Activated CD8-positive, alpha-beta T cell treated with anti-CD3 and anti-CD28 coated beads for 36 hours (primary cell): ENCODE measurements around the gene LRSAM1. TPM values are rescaled to one million over a fixed set of nuclear protein-coding genes. Genes with fewer than 3 reads are reported as not detected.

Experiments used
- ATAC-seq: fragments of 200-7000 bp; cut with Tn5 transposase; one replicate; pipeline ENCODE4 v1.10.0; 2021; ENCODE audit warnings: mild to moderate bottlenecking, moderate library complexity
- CTCF ChIA-PET: fragments of 350-600 bp; sonication (Branson Sonifier 250); formaldehyde crosslinking; loops from one replicate; lab custom pipeline; 2021; ENCODE audit warnings: antibody characterized with exemption; lab: Charles Lee
- POLR2A ChIA-PET: fragments of 350-600 bp; sonication (Branson Sonifier 250); formaldehyde crosslinking; loops from one replicate; lab custom pipeline; 2021; ENCODE audit warnings: antibody characterized with exemption; lab: Charles Lee
- DNase-seq: peaks from one replicate; pipeline ENCODE4 v3.0.0-alpha.2; 2020
- H3K27ac Mint-ChIP-seq: one replicate; pipeline ENCODE4 v1.8.0; 2021; ENCODE audit warnings: mild to moderate bottlenecking, mixed read lengths
- H3K27me3 Mint-ChIP-seq: one replicate; pipeline ENCODE4 v1.8.0; 2021; ENCODE audit warnings: mixed read lengths
- H3K36me3 Mint-ChIP-seq: one replicate; pipeline ENCODE4 v1.8.0; 2021; ENCODE audit warnings: low read depth, mixed read lengths
- H3K4me1 Mint-ChIP-seq: one replicate; pipeline ENCODE4 v1.8.0; 2021; ENCODE audit warnings: low read depth, mixed read lengths
- H3K4me3 Mint-ChIP-seq: one replicate; pipeline ENCODE4 v1.8.0; 2021; ENCODE audit warnings: mild to moderate bottlenecking, moderate library complexity, mixed read lengths
- H3K9me3 Mint-ChIP-seq: one replicate; pipeline ENCODE4 v1.8.0; 2021; ENCODE audit warnings: mixed read lengths
- CTCF ChIP-seq: fragments of 200-600 bp; IDR thresholded peaks from one replicate; pipeline ENCODE4 v1.8.0; 2022; ENCODE audit warnings: antibody characterized with exemption, mild to moderate bottlenecking
- intact Hi-C: fragments of 100-400 bp; cut with micrococcal nuclease; formaldehyde crosslinking; loops from one replicate; pipeline ENCODE4 v1.10.0; 2022
- total RNA-seq, 2 experiments: library from RNA; stranded (reverse); gene quantifications; one replicate each; pipeline ENCODE4 v1.2.3, GENCODE V29; 2021

LRSAM1 gene
- total RNA-seq, 2 experiments from 2014 or later = 17.1 to 18.6 TPM

- no peak for DNase-seq
- intact Hi-C loops = no loop called here
- H3K9me3 Mint-ChIP-seq = no peaks in the 10 kb centered on the region
- H3K4me1 Mint-ChIP-seq = no peaks in the 10 kb centered on the region
- H3K4me3 Mint-ChIP-seq = no peak overlapping the region
- ATAC-seq = no peak
- CTCF ChIA-PET = no interaction called here
- POLR2A ChIA-PET = interaction anchor here (0.6 to 1.0 kb wide), 2 partner anchors 18 to 35 kb away, joined by 3 read pairs; no protein-coding TSS in a partner anchor
- no peaks in the 10 kb centered on the region for H3K36me3 Mint-ChIP-seq
- H3K27ac Mint-ChIP-seq = no peak overlapping the region
- TF ChIP-seq CTCF = no peak
- no peaks in the 10 kb centered on the region for H3K27me3 Mint-ChIP-seq
These were observed 45.7 kb downstream of the LRSAM1 start for GRCh38 chr9:127496974-127497373.

GRCh38 chr9:127497656-127498290, 46.5 kb downstream of the LRSAM1 start:
- Mint-ChIP-seq H3K27ac (no peak overlapping the region), H3K36me3 (no peaks in the 10 kb centered on the region), H3K4me1 (no peaks in the 10 kb centered on the region), H3K9me3 (no peaks in the 10 kb centered on the region), H3K4me3 (no peak overlapping the region), H3K27me3 (no peaks in the 10 kb centered on the region)
- intact Hi-C loops = no loop called here
- no peak for DNase-seq
- CTCF ChIA-PET = no interaction called here
- POLR2A ChIA-PET = interaction anchor here (1.0 kb wide), 1 partner anchor 19 kb away, joined by 3 read pairs; no protein-coding TSS in a partner anchor
- no peak for TF ChIP-seq CTCF
- ATAC-seq = no peak

GRCh38 chr9:127498298-127498697, 47.0 kb downstream of the LRSAM1 start:
- no peak overlapping the region for H3K27ac Mint-ChIP-seq
- CTCF ChIA-PET = interaction anchor here (1.1 kb wide), 1 partner anchor 88 kb away, joined by 4 read pairs; no protein-coding TSS in a partner anchor

GRCh38 chr9:127500399-127500798, 49.1 kb downstream of the LRSAM1 start:
- intact Hi-C loops = loop anchor here (10.0 kb wide), 1 partner anchor 234 kb away; the partner anchor contains the start of gene TOR2A

More at GRCh38 chr9:127498298-127498697, 47.0 kb downstream of the LRSAM1 start:
- intact Hi-C loops = no loop called here
- Mint-ChIP-seq H3K4me1 (no peaks in the 10 kb centered on the region), H3K9me3 (no peaks in the 10 kb centered on the region), H3K4me3 (no peak overlapping the region), H3K27me3 (no peaks in the 10 kb centered on the region), H3K36me3 (no peaks in the 10 kb centered on the region)
- DNase-seq = no peak
- TF ChIP-seq CTCF = no peak
- POLR2A ChIA-PET = no interaction called here
- no peak for ATAC-seq

More at GRCh38 chr9:127500399-127500798, 49.1 kb downstream of the LRSAM1 start:
- TF ChIP-seq CTCF = no peak
- Mint-ChIP-seq H3K27me3 (no peaks in the 10 kb centered on the region), H3K27ac (no peak overlapping the region), H3K36me3 (no peaks in the 10 kb centered on the region), H3K4me1 (no peaks in the 10 kb centered on the region), H3K9me3 (no peaks in the 10 kb centered on the region), H3K4me3 (no peak overlapping the region)
- ChIA-PET CTCF (interaction anchor here (0.9 kb wide), 1 partner anchor 86 kb away, joined by 3 read pairs; no protein-coding TSS in a partner anchor), POLR2A (no interaction called here)
- ATAC-seq = no peak
- no peak for DNase-seq
